GM13977 (cell line): ENCODE data around the gene BRD4.

Experiments used
- DNase-seq: peaks from one replicate; pipeline ENCODE4 v3.0.0; 2012; ENCODE audit warnings: low spot score
- in situ Hi-C: fragments of 300-500 bp; cut with MboI; formaldehyde crosslinking; loops from one replicate; pipeline ENCODE4 v1.12.0; 2022; ENCODE audit warnings: low sequenced_read_pairs, low pct_unique_long_range_greater_than_20kb, mixed read lengths, inconsistent platforms; ENCODE audit not compliant: unreplicated experiment
- TF ChIP-seq, protein P1 (sequence below): IDR thresholded peaks from 2 replicates; pipeline ENCODE4 v1.5.1; 2012; ENCODE audit warnings: mild to moderate bottlenecking, control low read depth; ENCODE audit not compliant: insufficient read depth; ENCODE audit errors: extremely low read depth, missing control alignments

BRD4 gene

DNA sequence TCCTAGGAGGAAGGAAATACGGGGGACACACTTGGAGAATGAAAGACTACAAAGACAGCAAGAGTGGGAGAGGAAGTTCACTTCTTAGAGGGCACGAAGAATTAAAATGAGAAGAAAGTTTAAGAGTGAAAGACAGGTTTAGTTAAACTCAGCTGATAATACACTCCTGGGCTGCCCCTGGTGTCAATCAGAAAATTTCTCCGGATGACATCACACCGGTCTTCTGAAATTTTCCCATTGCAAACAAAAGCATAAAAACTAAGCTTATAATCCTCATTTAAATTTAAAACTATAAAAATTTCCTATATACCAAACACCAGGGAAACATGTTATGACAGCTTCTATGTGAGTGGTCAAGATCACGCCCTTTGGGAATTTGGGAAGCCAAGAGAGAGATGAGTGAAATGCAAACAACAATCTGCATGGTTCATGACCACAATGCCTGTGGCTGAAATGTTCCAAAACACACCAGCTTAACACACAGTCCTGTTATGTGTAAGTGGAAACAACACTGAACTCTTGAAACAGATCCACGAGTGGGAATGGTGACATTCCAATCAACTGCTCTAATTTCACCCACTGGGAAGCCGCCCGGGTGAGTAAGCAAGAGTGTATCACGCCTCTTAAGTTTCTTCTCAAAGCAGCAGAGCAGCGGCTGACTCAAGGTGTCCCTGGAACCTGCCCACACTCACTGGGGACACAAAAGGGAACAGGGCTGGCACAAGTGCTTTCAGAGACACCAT is 49.0 kb downstream of the BRD4 start:
- TF ChIP-seq, protein P1, sequence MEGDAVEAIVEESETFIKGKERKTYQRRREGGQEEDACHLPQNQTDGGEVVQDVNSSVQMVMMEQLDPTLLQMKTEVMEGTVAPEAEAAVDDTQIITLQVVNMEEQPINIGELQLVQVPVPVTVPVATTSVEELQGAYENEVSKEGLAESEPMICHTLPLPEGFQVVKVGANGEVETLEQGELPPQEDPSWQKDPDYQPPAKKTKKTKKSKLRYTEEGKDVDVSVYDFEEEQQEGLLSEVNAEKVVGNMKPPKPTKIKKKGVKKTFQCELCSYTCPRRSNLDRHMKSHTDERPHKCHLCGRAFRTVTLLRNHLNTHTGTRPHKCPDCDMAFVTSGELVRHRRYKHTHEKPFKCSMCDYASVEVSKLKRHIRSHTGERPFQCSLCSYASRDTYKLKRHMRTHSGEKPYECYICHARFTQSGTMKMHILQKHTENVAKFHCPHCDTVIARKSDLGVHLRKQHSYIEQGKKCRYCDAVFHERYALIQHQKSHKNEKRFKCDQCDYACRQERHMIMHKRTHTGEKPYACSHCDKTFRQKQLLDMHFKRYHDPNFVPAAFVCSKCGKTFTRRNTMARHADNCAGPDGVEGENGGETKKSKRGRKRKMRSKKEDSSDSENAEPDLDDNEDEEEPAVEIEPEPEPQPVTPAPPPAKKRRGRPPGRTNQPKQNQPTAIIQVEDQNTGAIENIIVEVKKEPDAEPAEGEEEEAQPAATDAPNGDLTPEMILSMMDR = no peak
- no peak for DNase-seq
- in situ Hi-C loops = no loop called here

DNA sequence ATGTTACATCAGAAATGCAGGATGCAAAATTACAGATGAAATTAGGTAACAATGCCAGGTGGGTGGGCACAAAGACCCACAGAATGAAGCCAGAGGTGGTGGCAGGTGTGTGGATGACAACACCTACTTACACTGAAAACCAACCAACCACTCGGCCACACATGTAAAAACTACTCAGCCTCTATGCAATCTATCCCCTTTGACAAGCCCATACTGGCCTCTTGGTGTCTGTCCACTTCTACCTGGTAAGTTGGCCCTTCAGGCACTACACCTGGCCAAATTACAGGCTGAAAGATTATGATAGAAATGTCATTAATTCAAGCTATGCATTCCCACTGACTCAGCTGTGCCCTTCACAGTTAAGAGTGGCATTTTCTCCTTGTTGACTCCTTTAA is 50.0 kb downstream of the BRD4 start:
- TF ChIP-seq, protein P1 = no peak
- DNase-seq = no peak
- in situ Hi-C loops = no loop called here

DNA sequence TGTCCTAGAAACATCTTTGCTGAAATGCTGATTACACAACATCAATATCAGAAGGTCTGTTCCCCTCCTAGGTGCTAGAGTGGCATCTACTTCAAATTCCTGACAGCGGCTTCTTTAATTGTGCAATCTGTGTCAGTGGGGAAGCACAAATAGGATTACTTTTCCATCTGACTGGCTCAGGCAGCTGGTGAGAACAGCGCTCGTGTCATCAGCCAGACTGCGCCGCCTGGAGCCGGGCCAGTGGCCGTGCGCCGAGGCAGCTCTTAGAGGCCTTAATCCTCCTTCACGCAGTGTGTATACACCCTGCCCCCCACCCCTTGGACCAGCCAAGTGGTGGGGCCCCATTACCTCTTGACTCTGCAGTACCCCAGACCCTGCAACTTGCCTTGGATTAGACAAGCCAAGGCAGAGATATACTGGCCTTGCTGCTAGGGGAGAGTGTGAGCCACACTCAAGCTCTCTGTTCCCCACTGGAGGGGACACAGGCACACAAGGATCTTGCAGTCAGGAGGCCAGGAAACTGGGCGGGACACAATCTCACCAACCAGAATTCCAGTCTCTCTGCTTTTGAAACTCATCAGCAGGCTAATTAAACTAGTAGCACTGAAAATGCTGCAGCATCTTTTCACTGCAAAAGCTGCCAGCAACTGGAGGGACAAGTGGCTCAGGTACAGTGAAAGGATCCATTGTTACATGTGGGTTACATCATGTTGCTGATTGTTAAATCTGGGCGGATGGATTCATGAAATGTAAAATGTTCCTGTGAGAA is 51.2 kb downstream of the BRD4 start:
- in situ Hi-C loops = no loop called here
- no peak for DNase-seq
- TF ChIP-seq, protein P1 = no peak

DNA sequence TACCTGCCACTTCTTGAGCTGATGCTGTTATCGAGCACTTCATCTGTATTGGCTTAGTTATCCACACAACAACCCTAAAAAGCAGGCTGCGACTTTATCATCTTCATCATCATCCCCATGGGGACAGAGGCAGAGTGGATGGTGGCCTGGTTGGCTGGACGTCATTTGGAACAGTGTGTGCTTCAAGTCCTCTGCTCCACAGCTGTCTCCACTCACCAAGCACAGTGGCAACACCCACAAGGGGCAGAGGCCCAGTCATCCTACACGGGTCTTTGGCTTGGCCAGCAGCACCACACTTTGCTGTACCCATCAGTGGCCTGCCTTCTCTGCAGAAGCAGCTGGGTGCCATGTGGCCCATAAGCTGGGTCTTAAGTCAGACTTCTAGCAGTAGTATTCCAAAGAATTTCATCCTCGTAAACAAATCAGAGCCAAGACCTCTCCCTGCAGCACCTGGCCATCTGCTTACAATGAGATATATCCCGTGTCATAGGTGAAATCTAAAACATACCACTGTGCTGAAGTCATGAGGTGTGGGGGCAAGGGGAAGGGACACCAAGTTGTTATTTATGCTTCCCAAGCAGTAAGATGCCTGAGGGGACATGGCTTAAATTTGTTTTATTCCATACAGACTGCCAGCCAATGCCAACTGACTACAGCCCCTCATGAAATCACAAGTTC is 52.2 kb downstream of the BRD4 start:
- no peak for DNase-seq
- in situ Hi-C loops = no loop called here
- TF ChIP-seq, protein P1 = no peak

DNA sequence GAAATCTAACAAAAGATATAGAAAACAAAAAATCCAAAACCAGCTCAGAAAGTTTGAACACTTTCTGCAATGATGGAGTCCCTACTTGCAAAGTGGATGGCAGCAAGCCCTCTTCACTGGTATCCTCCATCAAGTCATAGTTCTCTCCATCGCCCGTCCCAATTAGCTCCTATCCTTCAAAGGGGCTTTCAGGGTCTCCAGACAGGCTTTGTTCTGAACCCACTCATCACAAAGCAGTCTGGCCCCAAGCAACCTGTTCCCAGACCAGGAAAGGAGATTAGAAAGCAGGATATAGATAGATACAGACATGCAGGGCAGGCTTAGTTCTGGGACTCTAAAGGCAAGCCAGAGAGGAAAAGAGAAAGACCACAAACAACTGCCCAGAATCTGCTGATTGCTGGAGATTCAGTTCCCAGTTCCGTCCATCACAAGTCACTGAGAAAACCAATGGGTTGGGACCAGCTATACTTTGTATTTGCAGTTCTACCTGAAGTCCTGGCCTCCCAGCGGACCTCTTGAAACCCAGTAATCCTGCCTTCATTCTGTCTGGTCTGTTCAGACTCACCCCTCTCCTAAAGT is 52.9 kb downstream of the BRD4 start:
- TF ChIP-seq, protein P1 = no peak
- in situ Hi-C loops = no loop called here
- no peak for DNase-seq

DNA sequence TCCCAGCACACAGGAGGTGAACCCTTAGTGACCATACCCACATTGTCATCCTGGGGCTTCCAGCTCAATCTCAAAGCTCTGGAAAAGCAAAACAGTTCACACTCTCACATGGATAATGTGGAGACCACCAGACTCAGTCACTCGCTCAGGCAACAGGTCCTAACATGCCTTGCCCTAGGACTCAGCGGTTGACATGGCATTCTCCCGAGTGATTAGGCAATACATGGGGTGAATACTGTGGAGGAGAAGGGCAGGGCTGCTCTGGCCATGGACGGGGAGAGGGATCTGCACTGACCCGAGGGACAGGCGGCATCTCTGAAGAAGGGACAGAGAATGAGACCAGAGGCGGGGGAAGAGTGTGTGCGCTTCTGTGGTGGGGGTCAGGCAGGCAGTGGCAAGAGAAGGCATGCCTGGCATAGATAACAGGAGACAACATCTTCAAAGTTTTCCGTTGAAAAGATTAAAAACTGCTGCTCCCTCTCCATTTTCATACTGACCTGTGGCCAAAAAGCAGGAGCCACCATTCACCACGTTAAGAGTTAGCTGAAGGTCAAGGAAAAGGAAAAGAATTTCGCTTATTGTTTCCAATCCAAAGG is 55.6 kb downstream of the BRD4 start:
- in situ Hi-C loops = no loop called here

More for the DNA sequence above, 55.6 kb downstream of the BRD4 start:
- TF ChIP-seq, protein P1 = no peak
- no peak for DNase-seq
